Right forelimb (tissue), 1 donor: ENCODE data around the gene GCLC.
"Not testable (repeated sequence)": the region's sequence is repeated elsewhere in the genome, so short reads cannot be mapped to it uniquely, and the experiment has no call there.

Experiments
- DNase-seq: peaks from one replicate; pipeline ENCODE4 v3.0.0-alpha.2; 2018

The GCLC gene

GRCh38 chr6:53487080-53487479, 57.8 kb downstream of the GCLC start:
- DNase-seq = no peak

GRCh38 chr6:53486679-53487078, 58.2 kb downstream of the GCLC start:
- DNase-seq = no peak

GRCh38 chr6:53484476-53485280, 60.2 kb downstream of the GCLC start:
- DNase-seq = peak; percentile 78

- DNase-seq = no peak
Observed at GRCh38 chr6:53483423-53484353, 61.2 kb downstream of the GCLC start.

- DNase-seq = no peak
Observed at GRCh38 chr6:53481323-53481722, 63.6 kb downstream of the GCLC start.

GRCh38 chr6:53480774-53481173, 64.1 kb downstream of the GCLC start:
- not testable (repeated sequence) for DNase-seq

- DNase-seq = no peak
Observed at GRCh38 chr6:53479871-53480270, 65.0 kb downstream of the GCLC start.

- no peak for DNase-seq
Observed at GRCh38 chr6:53476964-53477363, 67.9 kb downstream of the GCLC start.

GRCh38 chr6:53474010-53474409, 70.9 kb downstream of the GCLC start:
- no peak for DNase-seq

GRCh38 chr6:53469163-53469562, 75.7 kb downstream of the GCLC start:
- no peak for DNase-seq

- no peak for DNase-seq
Observed at GRCh38 chr6:53466257-53466656, 78.6 kb downstream of the GCLC start.

- DNase-seq = no peak
Observed at GRCh38 chr6:53465732-53466131, 79.2 kb downstream of the GCLC start.

- DNase-seq = no peak
Observed at GRCh38 chr6:53464927-53465460, 79.9 kb downstream of the GCLC start.

- no peak for DNase-seq
Observed at GRCh38 chr6:53464483-53464882, 80.4 kb downstream of the GCLC start.

GRCh38 chr6:53461696-53462095, 83.2 kb downstream of the GCLC start:
- DNase-seq = no peak

- no peak for DNase-seq
Observed at GRCh38 chr6:53461041-53461656, 83.8 kb downstream of the GCLC start.

GRCh38 chr6:53458105-53458866, 86.6 kb downstream of the GCLC start:
- no peak for DNase-seq

GRCh38 chr6:53456809-53457208, 88.1 kb downstream of the GCLC start:
- no peak for DNase-seq

- DNase-seq = no peak
Observed at GRCh38 chr6:53455678-53456077, 89.2 kb downstream of the GCLC start.

- DNase-seq = no peak
Observed at GRCh38 chr6:53451165-53451564, 93.7 kb downstream of the GCLC start.

GRCh38 chr6:53447865-53448264, 97.0 kb downstream of the GCLC start:
- no peak for DNase-seq
